Pulmonary artery endothelial cell (primary cell): Measurements from ENCODE around the gene HIVEP3. TPM values are rescaled to one million over a fixed set of nuclear protein-coding genes. Genes with fewer than 3 reads are reported as not detected.
A peak's percentile ranks its signal among the peaks of the same experiment; 100 is the strongest.
"Not testable (repeated sequence)": the region's sequence is repeated elsewhere in the genome, so short reads cannot be mapped to it uniquely, and the experiment has no call there.

ENCODE experiments used
- DNase-seq: peaks from one replicate; pipeline ENCODE4 v3.0.0-alpha.2; 2011; ENCODE audit warnings: low read depth, low spot score
- total RNA-seq: library from RNA; depleted of rRNA; stranded (reverse); fragments of >200 nt; gene quantifications from 2 replicates; pipeline ENCODE4 v1.2.3, GENCODE V29; 2014

HIVEP3 gene
- total RNA-seq, 1 donor from 2014 or later: 1.1 TPM

DNA sequence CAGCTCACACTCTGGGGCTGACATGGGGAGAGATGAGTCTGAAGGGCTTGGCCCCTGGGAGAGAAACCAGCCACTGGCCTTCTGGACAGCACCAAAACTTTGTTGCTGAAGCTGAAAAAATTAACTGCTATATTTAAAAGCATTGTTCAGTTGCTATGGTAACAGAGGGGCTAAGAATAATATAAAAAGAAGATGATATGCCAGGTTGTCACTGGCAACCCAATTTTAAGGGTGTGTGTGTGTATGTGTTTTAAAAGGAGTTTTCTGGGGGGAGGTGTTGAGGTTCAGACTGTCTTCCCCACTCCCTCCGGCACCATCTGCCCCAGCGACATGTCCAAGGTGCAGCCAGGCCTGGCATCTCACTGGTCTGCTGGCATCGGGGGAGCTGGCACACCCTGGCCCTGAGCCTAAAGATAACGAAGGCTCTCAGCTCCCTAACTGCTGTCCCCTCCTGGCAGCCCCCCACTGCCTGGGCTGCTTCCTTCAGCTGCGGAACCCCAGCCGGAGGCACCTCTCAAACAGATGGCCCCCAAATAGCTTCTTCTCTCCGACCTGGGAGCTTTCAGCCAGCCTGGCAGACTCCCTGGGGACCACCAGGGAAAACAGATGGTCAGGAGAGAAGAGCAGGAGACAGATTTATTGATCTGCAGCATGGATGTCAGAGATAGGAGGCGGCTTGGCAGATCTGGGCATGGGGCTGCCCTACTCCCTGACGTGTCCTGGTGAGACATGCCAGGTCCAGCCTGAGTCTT lies 203.9 kb downstream of the HIVEP3 start:
- no peak for DNase-seq

DNA sequence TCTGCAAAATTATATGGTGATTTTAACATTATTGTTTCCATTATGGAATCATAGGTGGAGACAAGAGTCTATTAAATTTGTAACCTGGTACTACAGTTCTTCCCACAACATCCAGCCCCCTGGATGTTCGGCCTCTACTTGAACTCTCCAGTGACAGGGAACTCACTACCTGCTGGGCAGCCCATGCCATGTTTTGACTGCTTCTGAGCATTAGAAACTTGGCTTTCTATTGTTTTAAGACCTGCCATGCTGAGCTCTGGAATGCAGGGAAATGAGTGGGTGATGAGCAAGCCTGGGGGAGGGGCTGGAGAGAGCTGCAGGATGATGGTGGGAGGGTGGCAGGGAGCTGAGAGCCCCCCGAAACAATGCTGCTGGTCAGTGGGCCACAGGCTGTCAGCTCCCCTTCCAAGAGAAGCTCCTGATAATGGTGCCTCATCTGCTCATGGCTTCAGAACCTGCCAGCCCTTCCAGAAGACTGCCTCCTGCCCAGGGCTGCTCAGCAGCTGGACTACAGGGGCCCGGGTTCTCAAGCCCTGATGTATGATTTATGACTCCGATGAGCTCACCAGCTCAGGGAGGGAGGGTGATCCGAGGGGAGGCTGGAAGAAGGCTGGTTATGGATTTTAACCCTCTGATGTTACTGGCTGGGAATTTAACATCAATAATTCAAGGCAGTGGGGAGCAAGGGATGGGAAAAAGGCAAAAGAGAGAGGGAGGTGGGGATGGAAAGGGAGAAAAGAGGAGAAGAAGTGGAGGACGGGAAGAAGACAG lies 205.0 kb downstream of the HIVEP3 start:
- peak; percentile 37 for DNase-seq

DNA sequence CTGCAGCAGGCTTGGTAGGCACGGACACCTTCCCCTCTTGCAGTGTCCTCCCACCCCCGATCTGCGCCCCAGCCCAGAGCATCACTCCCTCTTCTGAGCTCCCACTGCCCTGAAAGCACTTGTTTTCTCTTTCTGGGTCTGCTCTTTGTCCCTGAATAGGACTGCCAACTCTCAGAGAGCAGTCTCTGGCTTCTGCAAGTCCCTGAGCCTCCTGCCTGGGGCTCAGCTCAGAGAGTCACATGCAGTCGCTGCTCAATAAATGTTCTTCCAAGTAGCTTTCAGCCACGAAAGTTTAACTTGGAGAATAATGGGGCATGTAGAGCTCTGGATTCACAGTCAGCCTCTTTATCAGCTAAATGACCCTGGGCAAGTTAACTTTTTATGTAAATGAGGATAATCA lies 205.6 kb downstream of the HIVEP3 start:
- DNase-seq: no peak

DNA sequence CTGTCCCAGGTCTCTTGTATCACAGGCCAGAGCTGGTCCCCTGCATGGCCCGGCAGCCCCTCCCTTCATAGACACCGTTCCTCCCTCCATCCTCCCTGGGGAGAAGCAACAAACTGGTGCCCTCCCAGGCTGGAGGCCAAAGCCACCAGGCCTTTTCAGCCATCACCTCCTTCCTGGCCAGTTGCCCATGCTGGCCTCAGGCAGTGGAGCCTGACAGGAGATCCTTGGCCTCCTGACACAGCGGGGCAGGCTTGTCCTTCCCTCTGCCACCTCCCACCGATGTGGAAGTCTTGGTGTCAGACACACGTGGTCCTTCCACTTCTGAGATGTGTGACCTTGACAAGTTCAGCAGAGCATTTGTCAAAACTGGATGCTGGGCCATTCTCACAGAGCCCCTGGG lies 206.0 kb downstream of the HIVEP3 start:
- DNase-seq: no peak

DNA sequence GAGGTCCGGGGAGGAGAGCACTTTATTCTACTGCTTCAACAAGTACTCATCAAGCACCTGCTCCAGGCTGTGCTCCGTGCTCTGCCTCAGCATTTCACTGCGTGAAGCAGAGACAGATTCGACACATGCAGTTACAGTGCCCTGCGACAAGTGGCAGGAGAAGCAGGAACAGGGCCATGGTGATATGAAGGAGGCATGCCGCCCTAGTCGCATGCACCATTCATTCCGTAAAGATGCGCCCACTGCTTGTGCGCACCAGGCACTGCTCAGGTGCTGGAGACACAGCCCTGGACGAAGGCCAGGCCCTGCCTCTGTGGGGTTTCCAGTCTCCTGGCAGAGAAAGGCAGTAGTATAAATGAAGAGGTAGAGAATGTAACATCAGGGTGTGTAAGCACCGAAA lies 206.6 kb downstream of the HIVEP3 start:
- DNase-seq: no peak

DNA sequence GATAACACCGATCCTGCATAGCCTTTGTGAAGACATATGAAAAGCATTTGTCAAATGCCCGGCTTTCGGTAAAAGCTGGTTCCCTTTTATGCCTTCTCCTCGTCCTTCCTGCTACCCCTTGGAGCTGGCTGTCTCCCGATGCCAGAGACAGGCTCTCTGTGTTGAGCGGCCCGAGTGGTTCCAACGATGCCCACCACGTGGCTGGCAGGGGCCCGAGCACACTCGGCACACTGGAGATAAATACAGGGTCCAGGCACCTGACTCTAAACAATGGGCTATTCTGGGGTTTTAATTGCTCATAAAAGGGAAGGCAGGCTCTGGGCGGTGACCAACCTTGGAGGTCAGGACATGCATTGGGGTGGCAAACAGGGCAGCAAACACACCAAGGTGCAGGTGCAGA lies 207.1 kb downstream of the HIVEP3 start:
- no peak for DNase-seq

DNA sequence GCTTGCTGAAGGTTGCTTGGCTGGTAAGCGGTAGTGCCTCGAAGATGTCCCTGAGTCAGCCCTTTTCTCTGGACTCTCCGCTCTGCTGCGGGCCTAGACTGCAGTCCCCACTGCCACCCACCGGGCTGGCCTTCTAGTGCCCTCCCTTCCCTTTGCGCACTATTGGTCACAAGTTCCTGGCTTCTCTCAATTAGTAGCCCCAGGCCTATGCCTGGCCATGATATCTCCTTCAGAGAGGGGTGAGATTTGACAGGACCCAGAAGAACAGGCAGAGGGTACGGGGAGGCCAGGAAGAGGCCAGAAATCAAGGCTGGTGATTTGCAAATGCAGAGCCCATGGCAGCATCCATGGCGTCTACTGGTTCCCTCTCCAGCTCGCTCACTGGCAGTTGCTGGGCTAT lies 207.7 kb downstream of the HIVEP3 start:
- no peak for DNase-seq

DNA sequence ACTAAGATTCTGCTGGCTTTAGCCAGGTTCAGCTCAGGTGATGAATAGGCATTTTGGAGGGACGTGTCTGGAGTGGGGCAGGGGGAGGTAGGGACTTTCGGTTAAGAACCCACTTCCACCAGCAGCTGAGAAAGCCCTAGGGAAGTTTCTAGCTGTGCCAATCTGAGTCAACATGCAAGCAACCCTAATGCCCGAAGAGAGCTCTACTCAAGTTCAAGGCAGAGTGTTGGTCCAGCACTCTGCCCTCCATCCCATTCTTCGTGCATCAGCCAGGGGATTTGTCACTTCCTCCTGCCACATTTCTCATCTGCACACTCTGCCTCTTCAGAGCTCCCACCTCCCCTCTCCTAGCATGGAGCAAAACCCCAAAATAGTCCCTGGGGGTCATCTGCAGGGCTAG lies 208.8 kb downstream of the HIVEP3 start:
- DNase-seq: no peak

DNA sequence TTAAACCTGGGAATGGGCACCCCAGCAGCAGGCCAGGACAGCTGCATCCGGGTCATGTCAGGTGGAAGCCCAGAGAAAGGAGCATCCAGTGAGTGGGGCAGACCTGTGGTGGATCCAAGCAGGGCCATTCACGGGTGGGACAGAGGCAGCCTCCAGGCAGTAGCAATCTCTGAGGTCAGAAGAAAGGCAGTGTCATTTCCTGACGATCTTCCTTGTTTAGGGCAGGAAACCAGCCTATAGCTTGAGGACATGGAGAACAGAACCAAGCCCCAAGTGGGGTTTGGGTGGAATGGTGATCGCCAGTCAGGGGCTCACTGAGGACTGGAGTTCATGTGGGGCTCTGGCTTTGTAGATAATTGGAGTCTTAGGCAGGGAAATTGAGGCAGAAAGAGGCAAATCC lies 209.4 kb downstream of the HIVEP3 start:
- no peak for DNase-seq

DNA sequence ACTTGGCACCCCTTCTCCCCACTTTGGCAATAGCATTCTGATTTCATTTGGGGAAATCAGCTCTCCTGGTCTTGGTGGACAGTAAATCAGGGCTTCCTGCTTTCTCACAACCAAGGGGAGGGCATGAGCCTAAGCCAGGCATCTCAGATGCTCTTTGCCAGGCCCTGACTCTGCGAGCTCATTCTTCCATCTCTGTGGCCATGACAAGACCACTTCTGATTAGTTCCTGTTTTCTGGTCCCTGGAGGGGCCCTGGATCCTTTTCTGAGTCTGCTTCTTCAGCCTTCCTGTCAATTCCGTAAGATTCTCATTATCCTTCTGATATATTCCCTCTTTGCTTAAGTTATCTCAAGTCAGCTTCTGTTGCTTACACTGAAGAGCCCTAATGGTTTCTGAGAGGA lies 210.4 kb downstream of the HIVEP3 start:
- no peak for DNase-seq

DNA sequence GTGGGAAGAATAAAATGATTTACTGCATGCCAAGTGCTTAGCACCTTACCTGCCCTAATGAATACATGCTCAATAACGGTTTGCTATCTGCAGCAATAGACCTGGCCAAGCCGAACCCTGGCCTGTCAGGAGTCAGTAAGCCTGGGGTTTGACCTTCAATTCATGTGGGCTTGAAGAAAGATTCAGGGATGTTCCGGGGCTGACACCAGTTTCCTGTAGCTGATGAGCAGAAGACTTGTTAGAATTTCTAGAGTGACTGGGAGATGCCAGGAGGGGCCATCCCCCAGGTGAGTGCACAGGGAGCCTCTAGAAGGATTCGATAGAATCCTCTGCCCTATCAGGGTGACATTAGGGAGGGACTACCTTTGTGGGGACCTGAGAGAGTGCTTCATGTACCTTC lies 210.9 kb downstream of the HIVEP3 start:
- no peak for DNase-seq

DNA sequence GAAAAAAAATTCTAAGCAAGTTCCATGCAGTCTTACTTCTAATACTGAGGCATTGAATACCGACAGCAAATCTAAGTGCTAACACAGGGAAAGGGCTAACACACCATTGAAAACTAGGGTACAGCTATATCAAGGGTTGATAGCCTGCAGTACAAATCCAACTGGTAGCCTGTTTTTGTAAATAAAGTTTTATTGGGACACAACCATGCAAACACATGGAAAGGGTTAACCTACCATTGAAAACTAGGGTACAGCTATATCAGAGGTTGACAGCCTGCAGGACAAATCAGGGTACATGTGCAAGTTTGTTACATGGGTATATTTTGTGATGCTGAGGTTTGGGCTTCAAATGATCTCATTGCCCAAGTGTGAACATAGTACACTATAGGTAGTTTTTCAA lies 212.9 kb downstream of the HIVEP3 start:
- DNase-seq: no peak

DNA sequence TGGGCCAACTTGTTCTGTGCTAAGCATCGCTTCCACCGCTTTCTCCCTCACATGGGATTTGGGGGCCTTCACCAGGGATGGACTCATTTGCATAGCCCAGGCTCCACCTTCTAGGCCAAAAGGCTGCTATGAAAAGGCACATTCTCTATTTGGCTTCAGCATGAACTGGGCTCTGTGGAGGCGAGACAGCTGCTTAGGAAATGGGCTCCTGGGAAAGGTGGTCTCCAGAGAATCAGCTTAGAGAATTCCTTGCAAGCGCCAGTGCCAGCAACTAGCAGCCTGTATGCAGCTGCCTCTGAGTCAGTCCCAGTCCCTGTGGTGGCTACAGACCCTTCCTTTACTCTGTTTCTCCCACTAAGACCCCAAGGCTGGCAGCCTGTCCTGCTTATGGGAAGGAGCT lies 214.5 kb downstream of the HIVEP3 start:
- DNase-seq: no peak

DNA sequence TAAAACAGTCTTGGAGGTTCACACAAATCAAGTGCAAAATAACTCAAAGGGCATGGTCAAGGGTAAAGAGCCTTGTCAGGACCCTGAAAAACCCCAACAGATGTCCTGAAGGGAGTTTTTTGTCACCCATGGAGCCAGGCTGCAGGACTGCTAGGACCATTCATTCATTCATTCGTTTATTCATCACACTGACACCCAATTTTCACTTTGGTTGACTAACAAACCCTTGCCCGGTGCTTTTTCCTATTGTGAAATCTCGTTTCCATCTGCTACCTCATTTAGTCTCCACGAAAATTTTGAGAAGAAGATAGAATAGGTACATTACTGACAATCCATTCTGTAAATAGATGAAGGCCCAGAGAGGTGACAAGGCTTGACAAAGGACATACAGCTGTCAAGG lies 216.0 kb downstream of the HIVEP3 start:
- DNase-seq: no peak

DNA sequence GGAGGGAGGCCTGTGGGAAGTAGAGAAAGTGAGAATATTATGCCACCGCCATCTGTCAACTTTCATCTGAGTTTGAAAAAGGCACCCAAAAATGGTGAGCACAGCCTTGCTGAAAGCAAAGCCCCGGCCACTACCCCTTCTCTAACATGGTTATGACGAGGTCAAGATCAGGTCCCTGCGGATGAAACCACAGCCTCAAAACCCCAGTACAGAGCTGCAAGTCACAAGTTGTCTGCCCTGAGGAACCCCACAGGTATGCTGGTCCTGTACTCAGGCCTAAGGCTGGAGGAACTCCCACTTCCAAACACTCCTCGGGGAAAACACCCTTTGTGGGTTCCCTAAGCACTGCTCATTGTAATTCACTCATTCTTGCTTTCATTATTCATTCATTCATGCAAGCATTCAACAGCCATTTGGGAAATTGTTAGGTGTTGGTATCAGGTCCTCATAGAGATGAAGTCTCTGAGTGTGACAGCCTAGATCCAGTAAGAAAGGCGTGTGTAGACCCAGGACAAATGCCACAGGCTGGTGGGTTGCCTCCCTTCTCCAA lies 217.7 kb downstream of the HIVEP3 start:
- no peak for DNase-seq

DNA sequence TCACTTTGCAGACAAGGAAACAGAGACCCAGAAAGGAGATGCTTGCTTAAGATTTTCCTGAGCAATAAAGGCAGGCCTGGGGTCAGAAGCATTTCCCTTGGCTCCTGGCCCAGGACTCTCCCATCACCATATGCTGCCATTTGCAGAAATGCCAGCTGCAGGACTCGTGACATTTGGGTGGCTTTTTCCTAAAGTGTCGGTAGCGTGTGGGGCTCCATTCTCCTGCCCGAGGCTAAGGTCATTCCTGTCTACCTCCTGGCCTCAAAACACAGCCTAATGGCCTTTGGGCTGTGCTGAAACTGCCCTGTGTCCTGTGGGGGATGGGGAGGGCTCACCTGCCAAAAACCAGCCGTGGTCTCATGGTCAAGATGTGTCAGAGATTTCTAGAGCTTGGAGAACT lies 218.1 kb downstream of the HIVEP3 start:
- DNase-seq: no peak

DNA sequence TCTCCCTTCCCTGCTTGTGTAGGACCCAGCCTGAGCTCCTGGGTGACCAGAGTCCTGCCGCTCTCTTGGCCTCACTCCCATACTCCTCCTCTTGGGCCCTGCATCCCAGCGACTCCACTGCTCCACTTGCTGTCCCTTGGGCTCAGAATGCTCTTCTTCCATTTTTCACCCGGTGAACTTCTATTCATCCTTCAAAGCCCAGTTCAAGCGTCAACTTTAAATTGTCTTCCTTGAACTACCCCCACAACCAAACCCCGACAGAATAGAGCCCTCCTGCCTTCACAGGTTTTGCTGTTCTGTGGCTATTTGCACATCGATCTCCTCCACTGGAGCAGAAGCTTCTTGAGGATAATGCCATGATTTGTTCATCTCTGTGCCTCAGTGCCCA lies 218.9 kb downstream of the HIVEP3 start:
- DNase-seq: no peak

DNA sequence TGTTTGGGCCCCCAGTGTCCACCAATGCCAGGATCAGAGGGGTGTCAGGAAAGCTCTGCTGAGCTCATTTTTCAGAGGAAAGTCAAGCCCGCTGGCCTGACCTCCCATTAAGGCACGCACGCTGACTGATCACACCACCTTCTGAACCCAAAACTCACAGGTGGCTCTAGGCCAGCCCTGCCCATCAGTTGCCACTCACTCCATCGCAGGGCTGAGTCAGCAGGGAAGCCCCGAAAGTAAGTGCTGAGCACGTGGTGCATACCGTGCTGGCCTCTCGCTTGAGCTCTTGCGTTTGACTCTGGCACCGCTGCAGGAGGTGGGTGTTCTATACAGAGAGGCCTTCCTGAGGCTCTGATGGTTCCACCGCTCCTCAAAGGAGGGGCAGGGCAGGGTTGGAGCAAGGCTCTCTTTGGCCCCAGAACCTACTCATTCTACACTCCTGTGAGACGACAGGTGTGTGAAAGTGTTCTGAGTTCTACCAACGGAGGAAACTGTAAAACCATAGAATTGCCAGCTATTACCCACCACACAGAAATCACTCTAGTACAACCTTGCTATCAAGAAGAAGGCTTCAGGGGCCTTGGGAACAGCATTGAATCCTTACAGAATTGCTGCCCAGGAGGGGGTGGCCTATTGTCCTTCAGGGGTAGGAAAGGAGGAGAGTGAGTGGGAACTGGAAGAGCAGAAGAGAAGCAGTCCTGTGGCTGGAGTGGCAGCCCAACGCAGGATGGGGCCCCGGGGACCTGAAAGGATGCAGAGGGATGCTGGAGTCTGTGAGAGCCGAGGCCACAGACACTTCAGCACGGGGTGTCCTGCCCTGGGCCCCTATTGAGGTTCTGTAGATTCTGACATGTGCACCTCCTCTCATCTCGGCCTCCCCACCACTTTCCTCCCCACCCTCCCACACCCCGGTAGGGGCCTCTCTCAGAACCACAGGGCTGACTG lies 219.5 kb downstream of the HIVEP3 start:
- DNase-seq: no peak

DNA sequence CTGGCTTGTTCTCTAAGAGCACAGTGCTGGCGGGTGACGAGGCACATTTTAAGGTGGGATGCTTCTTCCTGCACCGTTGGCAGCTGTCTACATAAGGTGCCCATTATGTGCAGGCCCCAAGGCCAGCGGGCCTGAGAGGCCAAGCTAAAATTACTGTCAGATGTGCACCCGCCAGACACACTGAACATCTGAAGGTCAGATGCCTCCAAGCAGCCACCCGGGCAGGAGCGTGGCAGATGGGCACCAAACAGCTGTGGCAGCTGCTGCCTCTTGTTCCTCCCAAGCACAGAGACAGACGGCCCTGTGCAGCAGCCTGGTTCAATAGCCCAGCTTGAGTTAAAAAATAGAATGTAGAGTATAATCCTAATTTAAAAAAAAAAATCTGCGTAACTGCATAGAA lies 222.3 kb downstream of the HIVEP3 start:
- no peak for DNase-seq

DNA sequence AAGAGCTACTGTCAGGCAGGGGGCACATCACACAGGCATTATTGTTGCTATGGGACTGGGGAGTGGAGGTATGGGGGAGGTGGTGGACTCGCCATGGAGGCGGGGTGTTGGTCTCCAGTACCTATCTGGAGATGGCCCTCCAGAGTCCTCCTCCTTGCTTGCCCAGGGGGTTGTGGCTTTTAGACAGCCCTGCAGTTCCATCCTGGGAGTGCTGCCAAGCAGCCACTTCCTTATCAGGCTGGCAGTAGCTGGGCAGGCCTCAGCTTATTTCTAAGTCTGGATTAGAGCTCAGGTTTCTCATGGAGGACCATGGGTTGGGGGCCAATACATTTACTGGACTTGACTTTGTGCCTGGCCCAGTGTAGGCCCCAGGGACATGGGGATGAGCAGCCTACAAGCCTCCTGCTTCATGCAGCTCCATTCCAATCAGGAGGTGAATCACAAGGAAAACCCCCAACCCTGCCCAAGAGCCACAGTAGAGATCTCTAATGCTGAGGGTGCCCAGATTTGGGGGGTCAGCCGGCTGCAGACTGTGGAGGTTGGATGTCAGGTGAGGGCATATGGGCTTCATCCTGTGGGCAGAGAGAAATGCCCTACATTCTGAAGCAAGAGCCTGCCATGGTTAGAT lies 223.5 kb downstream of the HIVEP3 start:
- no peak for DNase-seq

DNA sequence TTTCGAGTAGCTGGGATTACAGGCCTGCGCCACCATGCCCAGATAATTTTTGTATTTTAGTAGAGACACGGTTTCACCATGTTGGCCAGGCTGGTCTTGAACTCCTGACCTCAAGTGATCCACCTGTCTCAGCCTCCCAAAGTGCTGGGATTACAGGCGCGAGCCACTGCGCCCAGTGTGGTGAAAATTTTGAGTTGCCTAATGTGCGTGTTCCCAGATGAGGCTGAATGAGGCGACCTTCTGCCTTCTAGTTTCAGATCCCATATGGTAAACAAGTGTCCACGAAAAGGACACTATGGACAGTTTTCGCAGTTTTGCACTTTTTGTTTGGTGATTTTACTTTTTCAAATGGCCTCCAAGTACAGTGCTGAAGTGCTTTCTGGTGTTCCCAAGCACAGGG lies 226.8 kb downstream of the HIVEP3 start:
- not testable (repeated sequence) for DNase-seq
